Heart left ventricle (tissue), 13 donors: ENCODE results near the gene TMEM43.

Experiments used
- CTCF ChIP-seq, 12 donors: fragments of 200-600 bp; sonication (generic) in 4 of 12; IDR thresholded peaks; one replicate each; pipeline versions ENCODE4 v1.5.0 to v1.8.0; 2018 to 2022; ENCODE audit warnings: antibody characterized with exemption in 12 of 12, mild to moderate bottlenecking in 5 of 12
- POLR2A ChIP-seq, 2 donors: fragments of 450-650 bp; IDR thresholded peaks; one replicate each; pipeline ENCODE4 v1.6.1; 2017; ENCODE audit warnings: antibody characterized with exemption in 2 of 2, mild to moderate bottlenecking in 2 of 2, moderate library complexity in 2 of 2
- donor health status: ischemic (EF 13 %, LVEDD 7.1; RV severe dilation, severe dysfunction).
- donor health status: DM: no; HTN: yes; CAD: no.
- donor health status: DM: no; HTN: no; CAD: no.
- donor health status: ischemic (EF 25% LVEDD 6.9; RV normal size, moderate dysfunction).
- donor health status: ischemic (EF 25% LVEDD 5.7; RV mildly dilated, moderate dysfunction).
- donor health status: ischemic (EF 35%, LVEDD 5.7; RV mildly dilated, moderate dysfunction).
- donor health status: nonischemic (EF 11% LVEDD 7.7; RV severe dilation, severe dysfunction).
- donor health status: DM: yes; HTN: yes; CAD: no.
- donor health status: PGD.
- donor health status: ischemic (EF 29% LVEDD 5.4; RV normal size, mild dysfunction).
- donor health status: nonischemic (EF 23%, LVEDD 6.1; RV moderate dilation, normal function).

GRCh38 chr3:14147617-14148016 is 22.8 kb downstream of the TMEM43 start:
- TF ChIP-seq POLR2A (IDR thresholded peaks at IDR 0.05) (no peak), CTCF (IDR thresholded peaks at IDR 0.05) (no peak)
